Measurements from ENCODE around the gene DCAF6.
A peak's percentile ranks its signal among the peaks of the same experiment; 100 is the strongest.

DCAF6 gene

DNA sequence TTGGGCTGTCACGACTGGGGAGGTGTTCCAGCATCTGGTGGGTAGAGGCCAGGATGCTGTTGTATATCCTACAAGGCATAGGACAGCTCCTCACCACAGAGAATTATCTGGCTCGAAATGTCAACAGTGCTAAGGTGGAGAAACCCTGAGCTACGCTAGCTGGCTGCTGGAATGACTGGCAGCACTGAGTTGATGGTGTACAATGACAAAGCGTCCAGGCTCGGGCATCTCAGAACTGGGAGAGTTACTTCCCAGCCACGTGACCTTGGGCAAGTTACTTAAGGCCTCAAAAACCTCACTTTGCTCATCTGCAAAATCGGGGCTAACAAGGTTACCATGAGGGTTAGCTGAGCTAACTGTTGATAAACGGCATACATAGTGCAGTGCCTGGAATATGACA lies 164.9 kb downstream of the DCAF6 start:
- no peak for DNase-seq (ENCODE audit: low spot score)

DNA sequence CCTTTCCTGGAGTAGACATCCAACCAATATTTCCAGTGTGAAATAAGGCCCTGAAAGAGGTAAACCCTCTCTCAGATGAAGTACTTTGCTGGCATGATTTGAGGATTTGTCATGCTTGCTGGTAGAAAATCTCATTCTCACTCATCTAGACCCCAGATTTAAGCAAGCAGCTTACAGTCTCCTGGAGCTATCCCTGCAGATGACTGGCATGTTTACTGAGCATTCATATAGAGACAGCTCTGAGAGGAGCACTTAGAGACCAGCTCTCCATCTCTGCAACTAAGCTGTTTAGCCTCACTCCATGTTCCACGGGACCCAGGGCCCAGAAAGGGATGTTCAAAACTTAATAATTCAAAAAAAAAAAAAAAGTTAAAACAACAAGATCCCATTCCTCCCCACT lies 166.0 kb downstream of the DCAF6 start:
- no peak for DNase-seq (ENCODE audit: low spot score)

DNA sequence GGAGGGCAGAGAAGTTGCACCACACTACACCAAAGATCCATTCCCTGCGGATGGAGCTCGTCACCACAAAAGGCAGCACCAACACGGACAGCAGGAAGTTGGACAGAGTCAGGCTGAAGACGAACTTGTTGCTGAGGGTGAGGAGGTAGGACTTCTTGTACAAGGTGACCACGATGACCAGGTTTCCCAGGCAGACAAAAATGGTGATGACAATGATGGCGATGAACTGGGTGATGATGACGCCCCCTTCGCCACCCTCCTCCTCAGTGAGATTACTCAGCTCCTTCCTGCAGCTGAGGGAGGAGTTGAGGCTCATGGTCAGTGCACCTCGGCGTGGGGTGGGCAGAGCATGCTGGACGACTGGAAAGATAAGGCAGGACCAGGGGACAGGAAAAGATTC lies 168.1 kb downstream of the DCAF6 start:
- no peak for DNase-seq (ENCODE audit: low spot score)

DNA sequence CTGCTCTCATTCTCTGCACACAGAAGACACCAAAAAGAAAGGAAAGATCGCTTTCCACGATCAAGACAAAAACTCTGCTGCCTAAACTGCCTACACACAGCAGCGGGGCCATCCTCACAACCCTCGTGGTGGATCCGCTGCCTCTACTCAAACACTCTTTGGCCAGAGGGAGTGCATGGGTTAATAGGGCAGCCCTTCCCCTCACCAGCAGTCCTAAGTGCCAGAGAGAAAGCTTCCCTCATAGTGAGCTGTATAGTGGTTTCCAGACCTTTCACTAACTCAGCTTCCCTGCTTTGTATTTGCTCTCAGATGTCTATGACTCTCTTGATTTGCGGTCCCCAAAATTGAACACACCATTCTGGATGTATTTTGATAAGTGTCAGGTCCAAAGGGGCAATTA lies 169.4 kb downstream of the DCAF6 start:
- no peak for DNase-seq (ENCODE audit: low spot score)

DNA sequence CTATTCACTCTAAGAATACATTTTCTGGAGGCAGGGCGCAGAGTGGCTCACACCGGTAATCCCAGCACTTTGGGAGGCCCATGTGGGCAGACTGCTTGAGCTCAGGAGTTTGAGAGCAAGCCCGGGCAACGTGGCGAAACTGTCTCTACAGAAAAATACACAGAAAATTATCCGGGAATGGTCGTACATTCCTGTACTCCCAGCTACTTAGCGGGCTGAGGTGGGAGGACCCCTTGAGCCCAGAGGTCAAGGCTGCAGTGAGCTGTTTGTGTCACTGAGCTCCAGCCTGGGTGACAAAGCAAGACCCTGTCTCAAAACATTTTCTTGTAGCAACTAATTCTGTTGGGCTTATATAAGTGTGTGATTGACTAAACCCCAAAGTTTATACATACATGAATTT lies 169.8 kb downstream of the DCAF6 start:
- DNase-seq (ENCODE audit: low spot score) = no peak

DNA sequence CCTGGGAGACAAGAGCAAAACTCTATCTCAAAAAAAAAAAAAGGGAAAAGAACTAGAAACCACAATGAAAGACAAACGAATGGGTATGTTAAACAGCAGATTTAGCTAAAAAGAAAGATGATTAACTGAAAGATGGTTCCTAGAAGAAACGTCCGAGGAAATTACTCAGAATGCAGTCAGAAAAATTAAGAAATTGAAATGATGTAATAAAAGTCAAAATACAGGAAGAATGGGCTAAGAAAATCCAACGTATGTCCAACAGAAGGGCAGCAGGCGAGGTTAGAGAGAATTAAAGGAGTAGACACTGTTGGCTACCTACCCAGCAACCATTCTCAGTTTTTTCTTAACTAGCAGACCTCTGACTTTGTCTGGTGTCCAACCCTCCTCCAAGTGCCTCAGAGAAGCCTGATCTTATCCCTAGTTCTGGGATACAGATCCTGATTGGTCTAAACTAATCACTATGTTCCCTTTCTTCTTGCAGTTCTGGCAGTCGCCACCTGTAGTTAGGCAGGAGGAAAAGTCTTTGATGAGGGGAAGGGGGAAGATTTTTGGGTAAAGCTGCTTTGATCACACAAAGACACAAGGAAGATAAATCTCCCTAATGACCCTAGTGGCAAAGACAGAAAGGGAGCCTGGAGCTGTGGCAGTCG lies 174.5 kb downstream of the DCAF6 start:
- no peak for DNase-seq (ENCODE audit: low spot score)

DNA sequence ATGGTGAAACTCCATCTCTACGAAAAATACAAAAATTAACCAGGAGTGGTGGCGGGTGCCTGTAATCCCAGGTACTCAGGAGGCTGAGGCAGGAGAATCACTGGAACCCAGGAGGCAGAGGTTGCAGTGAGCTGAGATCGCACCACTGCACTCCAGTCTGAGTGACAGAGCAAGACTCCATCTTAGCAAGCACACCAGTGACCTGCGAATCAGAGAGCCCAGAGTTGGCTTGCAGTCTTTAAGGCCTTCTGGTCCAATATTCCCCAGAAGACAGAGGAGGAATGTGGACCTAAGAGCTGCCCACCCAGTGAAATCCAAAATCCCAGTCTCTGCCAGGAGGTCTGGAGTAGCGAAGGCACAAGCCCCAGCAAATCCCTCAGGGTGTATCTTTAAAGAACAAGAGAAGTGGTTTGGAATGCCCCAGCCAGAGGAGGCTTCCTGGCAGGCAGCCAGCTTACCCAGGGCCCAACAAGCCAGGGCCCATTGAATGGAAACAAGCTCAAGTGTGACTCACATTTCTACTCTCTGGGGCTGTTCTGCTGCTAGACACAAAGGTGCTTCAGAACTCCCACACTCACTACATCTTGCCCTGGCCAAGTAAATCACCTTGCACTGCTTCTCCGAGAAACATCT lies 176.3 kb downstream of the DCAF6 start:
- DNase-seq (ENCODE audit: low spot score) = peak; percentile 52

DNA sequence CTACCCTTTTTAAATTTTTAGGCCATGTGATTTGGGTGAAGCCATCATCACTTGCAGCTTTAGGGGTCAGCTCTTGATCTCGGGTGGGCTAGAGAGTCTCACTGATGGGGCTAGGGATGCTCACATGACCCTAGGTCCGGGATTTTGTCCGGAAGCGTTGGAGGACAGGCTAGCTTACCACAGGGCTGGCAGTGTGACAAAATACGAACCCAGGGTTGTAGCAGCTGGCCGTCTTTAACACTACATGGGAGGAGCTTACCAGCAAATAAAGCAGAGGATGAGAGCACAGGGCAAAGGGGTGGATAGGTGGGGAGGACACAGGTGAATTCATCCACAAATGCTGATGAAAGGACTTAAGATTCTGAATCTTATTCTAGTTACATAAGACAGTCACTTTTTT lies 178.4 kb downstream of the DCAF6 start:
- no peak for DNase-seq (ENCODE audit: low spot score)

DNA sequence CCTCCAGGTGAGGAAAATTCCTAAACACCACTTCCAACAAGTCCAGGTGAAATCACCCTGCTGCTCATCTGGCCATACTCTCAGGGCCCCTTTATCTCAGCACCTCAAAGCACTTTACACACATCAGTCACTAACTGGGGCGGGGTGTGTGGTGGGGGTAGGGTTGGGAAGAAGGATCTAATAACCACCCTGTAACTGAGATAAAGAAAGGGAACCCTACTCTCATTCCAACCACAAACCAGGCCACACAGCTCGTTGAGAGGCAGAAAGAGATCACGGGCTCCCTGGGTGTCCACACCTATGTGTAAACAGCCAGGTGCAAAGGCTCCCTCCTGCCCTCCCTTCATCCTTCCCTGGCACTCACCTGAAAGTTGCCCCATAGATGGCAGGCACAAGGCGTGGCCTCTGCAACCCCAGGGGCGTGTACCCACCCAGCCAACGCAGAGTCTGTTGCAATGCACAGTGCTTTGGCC lies 179.9 kb downstream of the DCAF6 start:
- DNase-seq (ENCODE audit: low spot score) = no peak

DNA sequence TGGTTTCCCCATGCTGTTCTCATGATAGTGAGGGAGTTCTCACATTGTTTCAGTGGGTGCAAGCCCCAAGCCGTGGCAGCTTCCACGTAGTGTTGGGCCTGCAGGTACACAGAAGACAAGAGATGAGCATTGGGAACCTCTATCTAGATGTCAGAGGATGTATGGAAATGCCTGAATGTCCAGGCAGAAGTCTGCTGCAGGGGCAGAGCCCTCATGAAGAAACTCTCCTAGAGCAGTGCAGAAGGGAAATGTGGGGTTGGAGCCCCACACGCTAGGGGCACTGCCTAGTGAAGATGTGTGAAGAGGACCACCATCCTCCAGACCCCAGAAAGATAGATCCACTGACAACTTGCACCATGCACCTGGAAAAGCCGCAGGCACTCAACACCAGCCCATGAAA lies 183.3 kb downstream of the DCAF6 start:
- no peak for DNase-seq (ENCODE audit: low spot score)

DNA sequence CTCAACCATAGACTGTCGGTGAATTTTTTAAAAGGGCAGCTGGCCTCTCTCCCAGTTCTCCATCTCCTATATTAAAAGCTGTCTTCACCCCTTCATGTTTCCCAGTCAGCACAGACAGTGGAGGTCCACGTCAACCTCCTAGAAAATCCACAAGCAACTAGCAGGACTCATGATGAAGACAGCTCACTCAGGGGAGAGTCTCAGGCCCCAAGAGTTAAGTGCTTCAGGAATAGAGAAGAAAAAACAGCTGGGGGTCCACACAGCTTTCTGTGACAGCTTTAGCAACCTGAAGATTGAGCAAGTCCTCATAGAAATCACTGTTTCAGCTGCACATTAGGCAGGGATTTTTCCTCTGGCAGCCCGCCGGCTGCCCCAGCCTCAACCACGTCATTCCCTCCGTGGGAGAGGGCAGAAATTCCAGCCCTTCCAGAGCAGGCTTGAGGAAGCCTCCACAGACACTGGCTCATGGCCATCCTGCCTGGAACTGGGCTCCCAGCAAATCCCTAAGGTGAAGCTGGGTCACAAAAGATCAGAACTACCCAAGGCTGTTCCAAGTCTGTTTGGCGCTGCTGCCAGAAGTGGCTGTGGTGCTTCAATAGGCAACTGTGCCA lies 185.0 kb downstream of the DCAF6 start:
- no peak for DNase-seq (ENCODE audit: low spot score)

DNA sequence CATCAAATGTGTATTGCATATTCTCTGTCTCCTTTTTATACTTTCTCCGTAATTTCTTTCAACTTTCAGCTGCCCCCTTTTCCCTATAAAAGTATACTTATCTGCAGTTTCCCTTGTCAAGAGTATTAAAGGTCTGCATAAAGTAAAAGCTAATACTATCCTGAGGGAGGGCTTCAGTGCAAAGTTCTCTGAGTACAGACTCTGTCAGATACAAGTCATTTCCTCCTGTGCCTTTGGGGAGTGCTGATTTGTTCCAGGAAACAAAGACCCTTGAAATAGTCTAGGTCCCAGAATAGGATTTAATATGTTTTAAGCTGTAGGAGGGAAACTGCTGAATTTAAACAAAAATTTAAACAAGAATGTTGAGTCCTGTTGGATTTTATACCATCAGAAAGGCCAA lies 188.6 kb downstream of the DCAF6 start:
- DNase-seq (ENCODE audit: low spot score) = peak; percentile 59
